Immature natural killer cell (primary cell): ENCODE results near the gene SERPINA4. TPM values are rescaled to one million over a fixed set of nuclear protein-coding genes. Genes with fewer than 3 reads are reported as not detected.

ENCODE experiments used
- DNase-seq, 3 donors: peaks; one replicate each; pipeline ENCODE4 v3.0.0; 2022; ENCODE audit warnings: mixed read lengths in 1 of 3
- H3K27ac Mint-ChIP-seq, 6 donors: one replicate each; pipeline ENCODE4 v1.8.0; 2020; ENCODE audit warnings: mixed read lengths in 6 of 6, mild to moderate bottlenecking in 5 of 6, inconsistent platforms in 4 of 6, moderate library complexity in 3 of 6
- H3K27me3 Mint-ChIP-seq, 3 donors: one replicate each; pipeline ENCODE4 v1.8.0; 2020 to 2021; ENCODE audit warnings: low read depth in 3 of 3, mild to moderate bottlenecking in 3 of 3, mixed read lengths in 3 of 3, moderate library complexity in 3 of 3, inconsistent platforms in 1 of 3
- H3K36me3 Mint-ChIP-seq, 3 donors: one replicate each; pipeline ENCODE4 v1.8.0; 2020; ENCODE audit warnings: mixed read lengths in 3 of 3, inconsistent platforms in 2 of 3, mild to moderate bottlenecking in 2 of 3
- H3K4me1 Mint-ChIP-seq, 2 donors: one replicate each; pipeline ENCODE4 v1.8.0; 2020; ENCODE audit warnings: inconsistent platforms in 2 of 2, mild to moderate bottlenecking in 2 of 2, mixed read lengths in 2 of 2, moderate library complexity in 1 of 2
- H3K4me3 Mint-ChIP-seq, 5 donors: one replicate each; pipeline ENCODE4 v1.8.0; 2020; ENCODE audit warnings: mild to moderate bottlenecking in 5 of 5, mixed read lengths in 5 of 5, inconsistent platforms in 3 of 5, moderate library complexity in 3 of 5
- H3K9me3 Mint-ChIP-seq, 6 donors: one replicate each; pipeline ENCODE4 v1.8.0; 2020; ENCODE audit warnings: mild to moderate bottlenecking in 6 of 6, mixed read lengths in 6 of 6, inconsistent platforms in 4 of 6, moderate library complexity in 3 of 6
- polyA plus RNA-seq, 3 donors: library from polyadenylated mRNA; unstranded; fragments of 300-500 nt; fragmentation: Illumina TruSeq; gene quantifications; one replicate each; pipeline ENCODE4 v1.2.3, GENCODE V29; 2021

Gene SERPINA4
- polyA plus RNA-seq, 3 donors from 2014 or later, result not detected

DNA sequence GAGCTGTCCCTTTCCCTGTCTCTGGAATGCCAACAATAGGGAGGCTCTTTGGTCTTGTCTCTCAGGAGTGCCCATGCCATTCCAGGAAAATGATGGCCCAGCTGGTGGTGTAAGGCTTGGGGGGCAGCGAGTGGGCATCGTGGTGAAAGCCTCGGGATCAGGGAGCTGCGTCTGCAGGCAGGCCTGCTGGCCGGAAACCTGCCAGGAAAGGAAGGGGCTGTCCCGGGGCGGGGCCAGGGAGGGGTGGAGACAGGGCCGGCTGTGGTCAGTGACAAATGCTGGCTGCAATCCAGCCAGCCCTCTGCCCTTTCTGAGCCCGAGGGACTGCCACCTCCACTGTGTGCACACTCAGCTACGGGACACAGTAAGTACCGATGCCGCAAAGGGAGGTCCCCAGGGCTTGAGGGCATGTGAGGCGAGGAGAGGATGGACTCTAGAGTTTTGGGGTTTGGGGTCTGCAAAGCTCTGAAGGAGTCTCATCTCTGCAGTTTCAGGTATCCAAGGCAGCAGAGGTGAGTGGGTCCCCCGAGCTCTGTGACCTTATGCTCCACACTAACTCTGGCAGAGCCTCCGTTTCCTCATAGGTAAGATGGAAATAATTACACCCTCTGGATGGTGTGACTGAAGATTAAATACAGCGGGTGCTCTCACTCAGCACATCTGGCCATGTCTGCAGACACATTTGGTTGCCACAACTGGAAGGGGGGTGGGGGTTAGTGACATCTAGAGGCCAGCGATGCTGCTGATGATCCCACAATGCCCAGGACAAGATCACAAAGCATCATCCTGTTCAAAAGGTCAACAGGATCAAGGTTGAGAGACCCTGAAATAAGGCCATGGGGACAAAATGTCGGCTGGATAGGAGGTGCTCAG is 20.1 kb downstream of the SERPINA4 start, which contains the start of gene SERPINA5:
Gene SERPINA5 (plus strand): TSS at position 300 of the 873 bp plus-strand sequence. CDS start 5,937 bp downstream, outside the sequence.
- Mint-ChIP-seq H3K36me3 (no peaks in the 10 kb centered on the region), H3K27ac (no peak within 1 kb of the TSS), H3K9me3 (no peaks in the 10 kb centered on the region), H3K27me3 (peaks cover 0 to 4% (median 0%) of the 10 kb centered on the region in 3 donors), H3K4me3 (no peak within 1 kb of the TSS), H3K4me1 (no peaks in the 10 kb centered on the region)
- no peak for DNase-seq

DNA sequence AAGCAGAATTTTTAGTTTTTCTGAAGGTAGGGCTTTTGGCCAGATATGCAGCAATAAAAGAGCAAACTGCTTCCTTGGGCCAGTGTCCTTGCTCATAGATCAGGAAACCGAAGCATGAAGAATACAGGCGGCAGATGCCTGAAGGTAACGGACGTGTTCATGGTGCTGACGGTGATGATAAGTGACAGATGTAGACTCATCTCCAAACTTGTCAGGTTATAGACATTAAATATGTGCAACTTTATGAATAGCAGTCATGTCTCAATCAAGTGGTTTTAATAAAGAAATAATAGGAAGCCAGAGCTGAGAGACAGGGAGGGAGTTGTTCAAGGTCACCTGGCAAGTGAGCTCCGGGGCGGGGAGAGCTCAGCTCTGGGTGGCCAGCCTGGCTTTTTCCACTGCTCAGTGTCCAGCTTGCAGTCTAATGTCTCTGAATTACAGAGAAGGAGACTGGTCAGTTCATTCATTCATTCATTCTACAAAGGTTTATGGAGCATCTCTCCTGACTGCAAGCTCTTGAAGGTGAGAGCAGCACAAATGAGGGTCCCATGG is 21.0 kb downstream of the SERPINA4 start:
- no peaks in the 10 kb centered on the region for H3K36me3 Mint-ChIP-seq
- H3K27ac Mint-ChIP-seq, result no peak overlapping the region
- peaks cover 0 to 4% (median 0%) of the 10 kb centered on the region in 3 donors for H3K27me3 Mint-ChIP-seq
- H3K4me1 Mint-ChIP-seq, result no peaks in the 10 kb centered on the region
- no peak for DNase-seq
- H3K4me3 Mint-ChIP-seq, result no peak overlapping the region
- H3K9me3 Mint-ChIP-seq, result no peaks in the 10 kb centered on the region

DNA sequence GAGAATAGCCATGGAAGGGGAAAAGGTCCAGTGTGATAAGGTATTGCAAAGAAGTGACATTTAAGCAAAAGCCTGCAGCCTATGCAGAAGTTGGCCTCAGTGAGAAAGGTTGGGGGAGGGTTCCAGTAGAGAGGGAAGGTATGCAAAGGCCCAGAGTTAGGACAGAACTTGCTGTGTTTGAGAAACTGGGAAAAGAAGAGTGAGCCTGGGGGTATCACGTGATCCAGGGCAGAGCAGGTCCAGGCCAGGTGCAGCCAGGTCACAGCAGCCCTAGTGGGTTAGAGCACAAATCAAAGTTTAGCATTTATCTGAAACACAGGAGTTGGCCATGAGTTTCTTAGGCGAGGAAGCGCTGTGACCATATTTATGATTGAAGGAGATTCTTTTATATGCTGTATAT is 21.6 kb downstream of the SERPINA4 start:
- H3K36me3 Mint-ChIP-seq, result no peaks in the 10 kb centered on the region
- no peaks in the 10 kb centered on the region for H3K4me1 Mint-ChIP-seq

DNA sequence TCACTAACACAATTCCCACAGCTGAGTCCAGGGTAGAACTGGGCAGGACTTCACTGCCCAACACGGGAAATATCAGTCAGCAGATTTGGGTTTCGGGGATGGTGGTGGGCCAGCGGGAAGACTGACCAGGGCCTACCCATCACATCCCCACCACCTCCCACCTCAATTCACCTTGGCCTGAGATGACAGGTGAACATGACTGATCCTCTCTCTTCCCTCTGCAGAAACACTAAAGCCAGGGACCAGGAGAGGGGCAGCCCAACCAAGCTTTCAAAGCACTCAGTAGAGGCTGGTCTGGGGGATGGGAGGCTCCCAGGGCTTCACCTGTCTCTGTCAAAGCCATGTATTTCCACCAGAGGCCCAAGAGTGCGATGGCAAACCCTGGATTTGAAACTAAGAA is 22.3 kb downstream of the SERPINA4 start:
- no peak overlapping the region for H3K27ac Mint-ChIP-seq
- no peak overlapping the region for H3K4me3 Mint-ChIP-seq
- H3K9me3 Mint-ChIP-seq, result no peaks in the 10 kb centered on the region
- no peaks in the 10 kb centered on the region for H3K36me3 Mint-ChIP-seq
- H3K4me1 Mint-ChIP-seq, result no peaks in the 10 kb centered on the region
- H3K27me3 Mint-ChIP-seq, result peaks cover 0 to 4% (median 0%) of the 10 kb centered on the region in 3 donors
- no peak for DNase-seq

More for the DNA sequence above, 21.6 kb downstream of the SERPINA4 start:
- H3K27ac Mint-ChIP-seq, result no peak overlapping the region
- H3K27me3 Mint-ChIP-seq, result peaks cover 0 to 4% (median 0%) of the 10 kb centered on the region in 3 donors
- H3K4me3 Mint-ChIP-seq, result no peak overlapping the region
- DNase-seq, result no peak
- no peaks in the 10 kb centered on the region for H3K9me3 Mint-ChIP-seq

DNA sequence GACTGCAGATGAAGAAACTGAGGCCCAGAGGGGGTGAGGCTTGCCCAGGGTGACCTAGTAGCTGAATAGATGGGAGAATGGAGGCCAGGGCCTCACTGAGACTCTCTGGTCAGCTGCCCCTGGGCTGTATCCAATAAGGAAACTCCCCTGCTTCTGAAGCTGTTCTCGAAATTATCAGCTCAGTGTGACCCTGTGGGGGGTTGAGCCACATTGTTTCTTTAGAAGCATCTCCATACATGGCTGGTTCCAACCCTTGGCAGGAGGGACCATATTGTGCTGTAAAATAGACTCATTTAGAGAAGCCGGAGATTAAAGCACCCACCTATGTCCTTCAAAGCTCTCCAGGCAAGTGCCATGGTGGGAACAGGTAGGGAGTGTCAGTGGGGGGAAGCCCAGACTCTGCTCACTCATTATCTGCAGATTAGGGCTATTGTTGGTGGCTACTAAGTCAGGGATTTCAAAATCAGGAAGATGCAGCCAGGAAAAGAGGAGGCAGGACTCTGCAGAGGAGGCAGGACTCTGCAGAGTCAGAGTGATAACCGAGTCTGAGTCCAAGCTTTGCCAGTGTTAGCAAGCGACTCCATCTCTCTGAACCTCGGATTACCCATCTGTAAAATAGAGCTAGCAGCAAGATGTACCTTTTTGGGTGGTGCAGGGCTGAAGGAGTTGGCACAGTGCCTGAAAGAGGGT is 23.5 kb downstream of the SERPINA4 start:
- no peak for DNase-seq
- Mint-ChIP-seq H3K4me1 (no peaks in the 10 kb centered on the region), H3K27me3 (peaks cover 0 to 4% (median 0%) of the 10 kb centered on the region in 3 donors), H3K27ac (no peak overlapping the region), H3K4me3 (no peak overlapping the region), H3K36me3 (no peaks in the 10 kb centered on the region), H3K9me3 (no peaks in the 10 kb centered on the region)

DNA sequence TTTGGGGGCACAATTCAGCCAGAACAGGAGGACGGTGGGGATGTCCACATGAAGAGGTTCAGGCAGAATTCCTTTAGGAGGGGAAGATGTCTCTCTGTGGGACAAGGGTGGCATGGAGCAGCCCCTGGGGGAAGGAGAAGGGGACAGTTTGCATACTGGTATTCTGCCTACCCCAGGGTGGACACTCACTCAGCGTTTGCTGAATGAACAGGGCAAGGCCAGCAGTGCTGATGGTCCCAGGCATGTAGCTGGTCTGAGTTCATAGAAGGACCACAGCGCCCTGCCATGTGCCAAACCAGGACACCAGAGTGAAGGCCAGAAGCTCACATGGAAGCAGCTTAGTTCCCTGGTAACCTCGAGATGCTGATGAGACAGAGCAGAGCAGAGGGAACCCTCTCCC is 25.4 kb downstream of the SERPINA4 start:
- peaks cover 0 to 3% (median 0%) of the 10 kb centered on the region in 3 donors for H3K27me3 Mint-ChIP-seq
- no peak overlapping the region for H3K4me3 Mint-ChIP-seq
- H3K36me3 Mint-ChIP-seq, result no peaks in the 10 kb centered on the region
- H3K4me1 Mint-ChIP-seq, result no peaks in the 10 kb centered on the region
- no peaks in the 10 kb centered on the region for H3K9me3 Mint-ChIP-seq
- H3K27ac Mint-ChIP-seq, result no peak overlapping the region
- DNase-seq, result no peak

DNA sequence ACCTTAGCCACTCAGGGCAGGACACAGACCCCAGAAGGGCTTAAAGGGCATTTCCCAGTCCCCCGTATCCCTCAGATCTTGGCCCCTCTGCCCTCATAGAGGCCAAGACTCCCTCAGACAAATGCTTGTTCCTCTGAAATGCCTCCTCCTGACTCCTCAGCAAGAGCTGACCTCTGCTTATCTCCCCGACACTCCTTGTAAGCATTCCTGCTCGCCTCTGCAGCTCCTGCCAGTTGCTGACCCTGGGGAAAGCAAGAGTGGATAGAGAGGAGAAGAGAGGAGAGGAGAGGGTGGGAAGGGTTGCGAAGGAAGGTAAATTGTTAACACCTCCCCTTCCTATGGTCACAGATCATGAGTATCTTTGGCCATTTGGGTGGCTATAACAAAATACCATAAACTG is 27.1 kb downstream of the SERPINA4 start:
- H3K36me3 Mint-ChIP-seq, result no peaks in the 10 kb centered on the region
- no peaks in the 10 kb centered on the region for H3K9me3 Mint-ChIP-seq
- H3K27me3 Mint-ChIP-seq, result peaks cover 0 to 3% (median 0%) of the 10 kb centered on the region in 3 donors
- no peak overlapping the region for H3K27ac Mint-ChIP-seq
- H3K4me3 Mint-ChIP-seq, result no peak overlapping the region
- no peaks in the 10 kb centered on the region for H3K4me1 Mint-ChIP-seq
- DNase-seq, result no peak

DNA sequence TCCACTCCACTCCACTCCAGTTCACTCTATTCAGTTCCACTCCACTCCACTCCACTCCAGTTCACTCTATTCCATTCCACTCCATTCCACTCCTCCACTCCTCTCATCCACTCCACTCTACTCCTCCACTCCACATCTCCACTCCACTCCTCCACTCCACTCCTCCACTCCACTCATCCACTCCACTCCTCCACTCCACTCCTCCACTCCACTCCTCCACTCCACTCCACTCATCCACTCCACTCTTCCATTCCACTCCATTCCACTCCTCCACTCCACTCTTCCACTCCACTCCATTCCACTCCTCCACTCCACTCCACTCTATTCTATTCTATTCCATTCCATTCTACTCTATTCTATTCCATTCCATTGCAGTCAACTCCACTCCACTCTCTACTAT is 29.8 kb downstream of the SERPINA4 start:
- H3K27me3 Mint-ChIP-seq, result peaks cover 0 to 1% (median 0%) of the 10 kb centered on the region in 3 donors
- DNase-seq, result no peak
- no peak overlapping the region for H3K27ac Mint-ChIP-seq
- no peak overlapping the region for H3K4me3 Mint-ChIP-seq
- no peaks in the 10 kb centered on the region for H3K36me3 Mint-ChIP-seq
- no peaks in the 10 kb centered on the region for H3K4me1 Mint-ChIP-seq
- H3K9me3 Mint-ChIP-seq, result no peaks in the 10 kb centered on the region

DNA sequence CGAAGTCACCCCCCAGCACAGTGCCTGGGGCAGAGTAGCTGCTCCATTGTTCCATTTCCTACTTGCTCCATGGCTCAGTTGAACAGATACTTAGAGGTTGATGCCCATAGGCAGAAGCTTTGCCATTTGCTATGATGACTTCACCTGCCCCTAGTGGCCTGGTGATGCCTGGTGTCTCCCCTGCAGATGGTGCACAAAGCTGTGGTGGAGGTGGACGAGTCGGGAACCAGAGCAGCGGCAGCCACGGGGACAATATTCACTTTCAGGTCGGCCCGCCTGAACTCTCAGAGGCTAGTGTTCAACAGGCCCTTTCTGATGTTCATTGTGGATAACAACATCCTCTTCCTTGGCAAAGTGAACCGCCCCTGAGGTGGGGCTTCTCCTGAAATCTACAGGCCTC is 30.6 kb downstream of the SERPINA4 start:
- Mint-ChIP-seq H3K27ac (no peak overlapping the region), H3K27me3 (peaks cover 0 to 1% (median 0%) of the 10 kb centered on the region in 3 donors), H3K9me3 (no peaks in the 10 kb centered on the region), H3K4me3 (no peak overlapping the region), H3K4me1 (no peaks in the 10 kb centered on the region), H3K36me3 (no peaks in the 10 kb centered on the region)
- no peak for DNase-seq

DNA sequence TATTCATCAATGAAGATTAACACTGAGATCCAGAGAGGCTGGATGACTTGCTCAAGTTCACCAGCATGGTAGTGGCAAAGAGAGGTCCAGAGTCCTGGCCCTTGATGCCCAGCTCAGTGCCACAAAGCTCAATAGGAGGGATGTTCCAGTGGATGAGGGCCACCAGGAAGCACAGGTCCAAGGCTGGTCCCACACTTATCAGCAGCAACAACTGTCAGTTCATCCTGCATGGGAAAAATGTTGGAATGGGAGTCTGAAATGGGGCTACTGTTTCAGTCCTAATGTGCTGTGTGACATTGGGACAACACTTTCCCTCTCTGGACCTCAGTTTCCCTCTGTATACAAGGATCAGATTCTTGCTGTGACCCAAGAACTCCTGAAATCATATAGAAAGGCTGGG is 31.2 kb downstream of the SERPINA4 start:
- Mint-ChIP-seq H3K27ac (no peak overlapping the region), H3K4me1 (no peaks in the 10 kb centered on the region), H3K27me3 (peaks cover 0 to 1% (median 0%) of the 10 kb centered on the region in 3 donors), H3K9me3 (no peaks in the 10 kb centered on the region), H3K36me3 (no peaks in the 10 kb centered on the region), H3K4me3 (no peak overlapping the region)
- no peak for DNase-seq

- Mint-ChIP-seq H3K4me1 (no peaks in the 10 kb centered on the region), H3K4me3 (no peak overlapping the region), H3K36me3 (no peaks in the 10 kb centered on the region), H3K27ac (no peak overlapping the region), H3K27me3 (peaks cover 0 to 1% (median 0%) of the 10 kb centered on the region in 3 donors), H3K9me3 (no peaks in the 10 kb centered on the region)
- no peak for DNase-seq
These were observed 32.1 kb downstream of the SERPINA4 start for GRCh38 chr14:94593376-94593748.

DNA sequence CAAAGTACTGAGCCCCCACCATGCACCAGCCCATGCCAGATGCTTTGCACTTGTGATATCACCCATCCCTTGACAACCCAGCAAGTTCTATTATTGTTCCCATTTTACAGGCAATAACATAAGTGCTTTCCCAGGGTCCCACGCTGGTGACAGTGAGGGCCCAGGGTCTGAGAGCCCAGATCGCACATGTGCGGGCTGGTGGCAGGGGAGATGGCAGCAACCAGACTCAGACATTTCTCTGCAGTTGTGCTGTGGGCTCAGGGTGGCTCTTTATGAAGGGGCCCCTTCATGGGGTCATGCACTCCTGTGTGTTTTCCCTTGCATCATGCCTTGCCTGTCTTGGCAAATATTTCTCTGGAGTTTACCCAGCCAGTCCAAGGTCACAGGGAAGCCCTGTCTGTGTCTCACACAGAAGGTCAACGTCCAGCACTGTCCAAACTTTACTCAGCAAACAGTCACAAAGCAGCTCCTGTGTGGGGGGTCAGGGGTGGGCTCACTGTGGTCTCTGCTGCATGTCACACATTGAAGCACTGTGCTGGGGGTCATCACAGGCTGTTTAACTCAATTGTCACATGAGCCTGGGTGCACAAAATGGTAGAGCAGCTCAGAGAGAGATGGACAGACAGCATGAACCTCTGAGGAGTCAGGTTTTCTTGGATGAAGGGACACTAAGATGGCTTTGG is 32.6 kb downstream of the SERPINA4 start:
- peaks cover 0 to 3% (median 1%) of the 10 kb centered on the region in 3 donors for H3K27me3 Mint-ChIP-seq
- H3K27ac Mint-ChIP-seq, result no peak overlapping the region
- no peaks in the 10 kb centered on the region for H3K4me1 Mint-ChIP-seq
- H3K4me3 Mint-ChIP-seq, result no peak overlapping the region
- no peaks in the 10 kb centered on the region for H3K9me3 Mint-ChIP-seq
- no peak for DNase-seq
- no peaks in the 10 kb centered on the region for H3K36me3 Mint-ChIP-seq

DNA sequence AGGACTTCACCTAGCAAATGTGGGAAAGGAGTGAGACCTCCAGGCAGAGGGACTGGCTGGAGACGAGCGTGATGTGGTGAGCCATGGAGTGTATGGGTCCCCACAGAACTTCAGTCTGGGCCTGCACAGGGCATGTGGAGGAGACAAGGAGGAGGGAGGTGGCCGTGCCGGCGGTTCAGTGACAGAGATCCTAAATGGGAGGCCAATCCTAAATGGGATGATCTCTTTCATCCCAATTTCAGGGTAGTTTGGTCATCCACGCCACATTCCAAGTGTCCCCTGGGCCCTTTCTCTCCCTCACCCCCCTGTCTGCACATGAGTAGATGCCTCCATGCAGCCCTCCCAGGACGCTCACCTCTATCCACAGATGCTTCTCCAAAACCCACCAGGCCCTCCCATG is 33.2 kb downstream of the SERPINA4 start:
- Mint-ChIP-seq H3K27ac (no peak overlapping the region), H3K27me3 (peaks cover 0 to 3% (median 1%) of the 10 kb centered on the region in 3 donors), H3K4me3 (no peak overlapping the region), H3K4me1 (no peaks in the 10 kb centered on the region), H3K9me3 (no peaks in the 10 kb centered on the region), H3K36me3 (no peaks in the 10 kb centered on the region)
- DNase-seq, result no peak

- Mint-ChIP-seq H3K4me1 (no peaks in the 10 kb centered on the region), H3K9me3 (no peaks in the 10 kb centered on the region), H3K4me3 (no peak overlapping the region), H3K27ac (no peak overlapping the region), H3K27me3 (peaks cover 0 to 3% (median 1%) of the 10 kb centered on the region in 3 donors), H3K36me3 (no peaks in the 10 kb centered on the region)
- DNase-seq, result no peak
These were observed 34.7 kb downstream of the SERPINA4 start for GRCh38 chr14:94595912-94596311.
